Activated CD4-positive, alpha-beta T cell treated with anti-CD3 and anti-CD28 coated beads, Interleukin-2, amount 50 U/mL, for 4 hours (primary cell): ENCODE data around the gene GYPC.
"Not testable (repeated sequence)": the region's sequence is repeated elsewhere in the genome, so short reads cannot be mapped to it uniquely, and the experiment has no call there.

ENCODE experiments used
- DNase-seq, 2 experiments: peaks; one replicate each; pipeline ENCODE4 v3.0.0-alpha.2; 2020

The GYPC gene

GRCh38 chr2:126700677-126701076 lies 44.7 kb downstream of the GYPC start:
- DNase-seq, result no peak

- no peak for DNase-seq
Measured at GRCh38 chr2:126703311-126703710, 47.4 kb downstream of the GYPC start.

- DNase-seq, result no peak
Measured at GRCh38 chr2:126704434-126705160, 48.6 kb downstream of the GYPC start.

GRCh38 chr2:126707191-126707590 lies 51.2 kb downstream of the GYPC start:
- DNase-seq, result no peak

GRCh38 chr2:126707941-126708340 lies 52.0 kb downstream of the GYPC start:
- no peak for DNase-seq

GRCh38 chr2:126714191-126714965 lies 58.4 kb downstream of the GYPC start:
- no peak for DNase-seq

GRCh38 chr2:126715111-126715510 lies 59.2 kb downstream of the GYPC start:
- no peak for DNase-seq

- no peak for DNase-seq
Measured at GRCh38 chr2:126715576-126716406, 59.8 kb downstream of the GYPC start.

- not testable (repeated sequence) for DNase-seq
Measured at GRCh38 chr2:126717277-126717676, 61.3 kb downstream of the GYPC start.

GRCh38 chr2:126717928-126718327 lies 62.0 kb downstream of the GYPC start:
- DNase-seq, result no peak

- no peak for DNase-seq
Measured at GRCh38 chr2:126719191-126719832, 63.4 kb downstream of the GYPC start.

GRCh38 chr2:126719833-126720351 lies 63.9 kb downstream of the GYPC start:
- DNase-seq, result no peak

- no peak for DNase-seq
Measured at GRCh38 chr2:126720638-126721037, 64.7 kb downstream of the GYPC start.

GRCh38 chr2:126722081-126722480 lies 66.1 kb downstream of the GYPC start:
- no peak for DNase-seq

- no peak for DNase-seq
Measured at GRCh38 chr2:126722546-126722945, 66.6 kb downstream of the GYPC start.

- no peak for DNase-seq
Measured at GRCh38 chr2:126723281-126723815, 67.4 kb downstream of the GYPC start.

GRCh38 chr2:126725580-126725979 lies 69.6 kb downstream of the GYPC start:
- no peak for DNase-seq

- DNase-seq, result no peak
Measured at GRCh38 chr2:126729896-126730295, 73.9 kb downstream of the GYPC start.

GRCh38 chr2:126730655-126731054 lies 74.7 kb downstream of the GYPC start:
- DNase-seq, result no peak

- no peak for DNase-seq
Measured at GRCh38 chr2:126731353-126731752, 75.4 kb downstream of the GYPC start.

- DNase-seq, result no peak
Measured at GRCh38 chr2:126732682-126733245, 76.8 kb downstream of the GYPC start.

GRCh38 chr2:126733795-126734194 lies 77.8 kb downstream of the GYPC start:
- DNase-seq, result no peak
